ENCODE measurements around the gene ENOSF1.

ENOSF1 gene

GRCh38 chr18:622289-622688 lies 90.1 kb downstream of the ENOSF1 start:
- TF ChIP-seq POLR2A (IDR thresholded peaks at IDR 0.05; ENCODE audit: low read length) (no peak), GATA1 (IDR thresholded peaks at IDR 0.05; ENCODE audit: low read depth, low read length) (no peak)
- DNase-seq = no peak

- TF ChIP-seq GATA1 (IDR thresholded peaks at IDR 0.05; ENCODE audit: low read depth, low read length) = no peak
- no peak for TF ChIP-seq POLR2A (IDR thresholded peaks at IDR 0.05; ENCODE audit: low read length)
Measured at GRCh38 chr18:621291-622043, 91.0 kb downstream of the ENOSF1 start.

More at GRCh38 chr18:621291-622043, 91.0 kb downstream of the ENOSF1 start:
- no peak for DNase-seq
